ENCODE results near the gene KDM4B.

The KDM4B gene

DNA sequence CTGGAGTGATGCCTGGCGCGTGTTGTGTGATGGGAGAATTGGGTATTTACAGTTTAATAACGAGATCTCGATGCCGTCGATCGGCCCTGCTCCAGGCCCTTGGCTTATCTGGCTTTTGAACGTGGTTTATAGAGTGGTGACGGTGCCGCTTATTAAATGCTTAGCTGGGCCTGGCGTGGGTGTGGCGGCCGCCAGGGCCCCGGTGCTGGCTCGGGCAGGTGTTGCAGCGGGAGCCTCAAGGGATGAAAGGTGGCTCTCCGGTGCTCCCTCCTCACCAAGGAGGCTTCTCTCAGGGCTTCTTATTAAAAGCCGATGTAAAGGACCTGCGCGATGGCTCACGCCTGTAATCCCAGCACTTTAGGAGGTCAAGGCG, 173.8 kb downstream of the KDM4B start:
- no peaks in the 10 kb centered on the region for H3K9me3 ChIP-seq (ENCODE audit: control extremely low read depth in 1 of 5, control insufficient read depth in 4 of 5, insufficient read depth in 2 of 5, low read depth in 1 of 5, low read length in 4 of 5)
- H3K27me3 ChIP-seq (replicated peaks in 2 of 5; ENCODE audit: control insufficient read depth in 4 of 5, insufficient read depth in 5 of 5, low read length in 4 of 5) = no peaks in the 10 kb centered on the region
- ChIA-PET POLR2A (no interaction called here), CTCF (no interaction called here)
- WGBS (ENCODE audit: insufficient coverage) = 98% methylated on average over 17 of the region's 22 CpGs
- H3K4me1 ChIP-seq (ENCODE audit: control extremely low read depth in 1 of 4, control insufficient read depth in 4 of 4, insufficient read depth in 4 of 4, low read length in 3 of 4) = peaks cover 0 to 33% (median 25%) of the 10 kb centered on the region in 4 experiments
- no peak for DNase-seq
- H3K27ac ChIP-seq (ENCODE audit: insufficient read depth in 1 of 2, low read depth in 1 of 2, low read length in 2 of 2, poor library complexity in 1 of 2, severe bottlenecking in 2 of 2) = no peak overlapping the region
- no peak overlapping the region for H3K4me3 ChIP-seq (ENCODE audit: control insufficient read depth in 1 of 7, extremely low read depth in 1 of 7, insufficient read depth in 4 of 7, low read depth in 2 of 7, low read length in 6 of 7)
- peaks cover 4 to 58% (median 28%) of the 10 kb centered on the region in 4 experiments for H3K36me3 ChIP-seq (ENCODE audit: control insufficient read depth in 4 of 4, insufficient read depth in 4 of 4, low read length in 3 of 4)

DNA sequence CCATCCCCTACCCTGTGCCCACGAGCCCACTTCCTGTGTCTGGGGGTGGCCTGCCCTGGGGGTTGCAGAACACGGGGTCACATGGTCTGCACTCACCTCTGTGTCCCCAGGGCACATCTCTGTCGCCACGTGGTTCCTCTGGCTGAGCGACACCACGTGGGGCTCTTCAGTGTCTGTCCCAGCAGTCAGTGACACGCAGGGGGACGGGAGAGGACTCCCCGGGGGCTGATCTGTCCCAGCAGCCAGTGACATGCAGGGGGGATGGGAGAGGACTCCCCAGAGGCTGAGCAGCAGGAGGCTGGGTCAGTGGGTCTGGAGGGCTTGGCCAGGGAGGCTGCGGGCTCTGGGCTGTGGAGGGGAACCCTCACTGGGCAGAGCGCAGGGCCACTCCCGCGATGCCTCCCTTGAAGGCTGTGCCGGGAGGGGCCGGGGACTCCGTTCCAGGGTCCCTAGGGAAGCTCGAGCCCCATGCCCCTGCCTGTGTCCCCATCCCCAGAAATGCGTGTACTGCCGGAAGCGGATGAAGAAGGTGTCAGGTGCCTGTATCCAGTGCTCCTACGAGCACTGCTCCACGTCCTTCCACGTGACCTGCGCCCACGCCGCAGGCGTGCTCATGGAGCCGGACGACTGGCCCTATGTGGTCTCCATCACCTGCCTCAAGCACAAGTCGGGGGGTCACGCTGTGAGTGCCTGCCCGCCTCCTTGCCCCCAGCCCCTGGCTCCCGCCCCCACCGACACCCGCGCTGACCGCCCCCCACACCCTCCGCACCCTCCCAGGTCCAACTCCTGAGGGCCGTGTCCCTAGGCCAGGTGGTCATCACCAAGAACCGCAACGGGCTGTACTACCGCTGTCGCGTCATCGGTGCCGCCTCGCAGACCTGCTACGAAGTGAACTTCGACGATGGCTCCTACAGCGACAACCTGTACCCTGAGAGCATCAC, 174.8 kb downstream of the KDM4B start:
- Histone ChIP-seq H3K27me3 (replicated peaks in 2 of 5; ENCODE audit: control insufficient read depth in 4 of 5, insufficient read depth in 5 of 5, low read length in 4 of 5) (no peaks in the 10 kb centered on the region), H3K27ac (ENCODE audit: insufficient read depth in 1 of 2, low read depth in 1 of 2, low read length in 2 of 2, poor library complexity in 1 of 2, severe bottlenecking in 2 of 2) (no peak overlapping the region), H3K36me3 (ENCODE audit: control insufficient read depth in 4 of 4, insufficient read depth in 4 of 4, low read length in 3 of 4) (peaks cover 2 to 54% (median 22%) of the 10 kb centered on the region in 4 experiments), H3K4me3 (ENCODE audit: control insufficient read depth in 1 of 7, extremely low read depth in 1 of 7, insufficient read depth in 4 of 7, low read depth in 2 of 7, low read length in 6 of 7) (no peak overlapping the region), H3K9me3 (ENCODE audit: control extremely low read depth in 1 of 5, control insufficient read depth in 4 of 5, insufficient read depth in 2 of 5, low read depth in 1 of 5, low read length in 4 of 5) (no peaks in the 10 kb centered on the region), H3K4me1 (ENCODE audit: control extremely low read depth in 1 of 4, control insufficient read depth in 4 of 4, insufficient read depth in 4 of 4, low read length in 3 of 4) (peaks cover 0 to 27% (median 22%) of the 10 kb centered on the region in 4 experiments)
- 93% methylated on average over 33 of the region's 51 CpGs for WGBS (ENCODE audit: insufficient coverage)
- ChIA-PET CTCF (interaction anchor here (1.4 to 2.1 kb wide), 2 partner anchors 18 to 72 kb away, joined by 4 to 6 read pairs; no protein-coding TSS in a partner anchor), POLR2A (no interaction called here)
- DNase-seq = no peak

GRCh38 chr19:5144545-5145179, 175.7 kb downstream of the KDM4B start:
- 95% methylated on average over 21 of the region's 23 CpGs for WGBS (ENCODE audit: insufficient coverage)
- Histone ChIP-seq H3K27me3 (replicated peaks in 2 of 5; ENCODE audit: control insufficient read depth in 4 of 5, insufficient read depth in 5 of 5, low read length in 4 of 5) (no peaks in the 10 kb centered on the region), H3K4me1 (ENCODE audit: control extremely low read depth in 1 of 4, control insufficient read depth in 4 of 4, insufficient read depth in 4 of 4, low read length in 3 of 4) (peaks cover 0 to 18% (median 12%) of the 10 kb centered on the region in 4 experiments), H3K36me3 (ENCODE audit: control insufficient read depth in 4 of 4, insufficient read depth in 4 of 4, low read length in 3 of 4) (peaks cover 2 to 58% (median 23%) of the 10 kb centered on the region in 4 experiments), H3K27ac (ENCODE audit: insufficient read depth in 1 of 2, low read depth in 1 of 2, low read length in 2 of 2, poor library complexity in 1 of 2, severe bottlenecking in 2 of 2) (no peak overlapping the region), H3K4me3 (ENCODE audit: control insufficient read depth in 1 of 7, extremely low read depth in 1 of 7, insufficient read depth in 4 of 7, low read depth in 2 of 7, low read length in 6 of 7) (no peak overlapping the region), H3K9me3 (ENCODE audit: control extremely low read depth in 1 of 5, control insufficient read depth in 4 of 5, insufficient read depth in 2 of 5, low read depth in 1 of 5, low read length in 4 of 5) (no peaks in the 10 kb centered on the region)
- ChIA-PET POLR2A (no interaction called here), CTCF (interaction anchor here (0.8 to 2.1 kb wide), 3 partner anchors 18 to 95 kb away, joined by 3 to 6 read pairs (median 4); no protein-coding TSS in a partner anchor)
- DNase-seq = no peak

- no peak overlapping the region for H3K27ac ChIP-seq (ENCODE audit: insufficient read depth in 1 of 2, low read depth in 1 of 2, low read length in 2 of 2, poor library complexity in 1 of 2, severe bottlenecking in 2 of 2)
- no peak for DNase-seq
- ChIA-PET POLR2A (no interaction called here), CTCF (interaction anchor here (0.8 to 2.1 kb wide), 4 partner anchors 9 to 97 kb away, joined by 3 to 6 read pairs (median 4); no protein-coding TSS in a partner anchor)
- H3K4me1 ChIP-seq (ENCODE audit: control extremely low read depth in 1 of 4, control insufficient read depth in 4 of 4, insufficient read depth in 4 of 4, low read length in 3 of 4) = peaks cover 0 to 10% (median 3%) of the 10 kb centered on the region in 4 experiments
- H3K4me3 ChIP-seq (ENCODE audit: control insufficient read depth in 1 of 7, extremely low read depth in 1 of 7, insufficient read depth in 4 of 7, low read depth in 2 of 7, low read length in 6 of 7) = no peak overlapping the region
- 97% methylated on average over 41 of the region's 52 CpGs for WGBS (ENCODE audit: insufficient coverage)
- no peaks in the 10 kb centered on the region for H3K27me3 ChIP-seq (replicated peaks in 2 of 5; ENCODE audit: control insufficient read depth in 4 of 5, insufficient read depth in 5 of 5, low read length in 4 of 5)
- no peaks in the 10 kb centered on the region for H3K9me3 ChIP-seq (ENCODE audit: control extremely low read depth in 1 of 5, control insufficient read depth in 4 of 5, insufficient read depth in 2 of 5, low read depth in 1 of 5, low read length in 4 of 5)
- peaks cover 0 to 59% (median 23%) of the 10 kb centered on the region in 4 experiments for H3K36me3 ChIP-seq (ENCODE audit: control insufficient read depth in 4 of 4, insufficient read depth in 4 of 4, low read length in 3 of 4)
These were observed 176.9 kb downstream of the KDM4B start for GRCh38 chr19:5145521-5146511.

GRCh38 chr19:5147074-5147977, 178.4 kb downstream of the KDM4B start:
- no peak for DNase-seq
- ChIA-PET POLR2A (interaction anchor here (0.6 kb wide), 1 partner anchor 12 kb away, joined by 4 read pairs; no protein-coding TSS in a partner anchor), CTCF (interaction anchor here (0.6 to 0.8 kb wide), 2 partner anchors 9 to 687 kb away, joined by 3 read pairs; no protein-coding TSS in a partner anchor)
- peaks cover 0 to 10% (median 2%) of the 10 kb centered on the region in 4 experiments for H3K4me1 ChIP-seq (ENCODE audit: control extremely low read depth in 1 of 4, control insufficient read depth in 4 of 4, insufficient read depth in 4 of 4, low read length in 3 of 4)
- peaks cover 0 to 48% (median 19%) of the 10 kb centered on the region in 4 experiments for H3K36me3 ChIP-seq (ENCODE audit: control insufficient read depth in 4 of 4, insufficient read depth in 4 of 4, low read length in 3 of 4)
- WGBS (ENCODE audit: insufficient coverage) = 98% methylated on average over 28 of the region's 31 CpGs
- no peaks in the 10 kb centered on the region for H3K9me3 ChIP-seq (ENCODE audit: control extremely low read depth in 1 of 5, control insufficient read depth in 4 of 5, insufficient read depth in 2 of 5, low read depth in 1 of 5, low read length in 4 of 5)
- no peaks in the 10 kb centered on the region for H3K27me3 ChIP-seq (replicated peaks in 2 of 5; ENCODE audit: control insufficient read depth in 4 of 5, insufficient read depth in 5 of 5, low read length in 4 of 5)
- no peak overlapping the region for H3K27ac ChIP-seq (ENCODE audit: insufficient read depth in 1 of 2, low read depth in 1 of 2, low read length in 2 of 2, poor library complexity in 1 of 2, severe bottlenecking in 2 of 2)
- no peak overlapping the region for H3K4me3 ChIP-seq (ENCODE audit: control insufficient read depth in 1 of 7, extremely low read depth in 1 of 7, insufficient read depth in 4 of 7, low read depth in 2 of 7, low read length in 6 of 7)

Data from common myeloid progenitor, CD34-positive (primary cell).